Endothelial cell of hepatic sinusoid (primary cell): Measurements from ENCODE around the gene OAS3.

Experiments
- in situ Hi-C: cut with HindIII; loops from 2 replicates; pipeline ENCODE4 v1.10.0; 2017; ENCODE audit warnings: low sequenced_read_pairs

OAS3 gene

DNA sequence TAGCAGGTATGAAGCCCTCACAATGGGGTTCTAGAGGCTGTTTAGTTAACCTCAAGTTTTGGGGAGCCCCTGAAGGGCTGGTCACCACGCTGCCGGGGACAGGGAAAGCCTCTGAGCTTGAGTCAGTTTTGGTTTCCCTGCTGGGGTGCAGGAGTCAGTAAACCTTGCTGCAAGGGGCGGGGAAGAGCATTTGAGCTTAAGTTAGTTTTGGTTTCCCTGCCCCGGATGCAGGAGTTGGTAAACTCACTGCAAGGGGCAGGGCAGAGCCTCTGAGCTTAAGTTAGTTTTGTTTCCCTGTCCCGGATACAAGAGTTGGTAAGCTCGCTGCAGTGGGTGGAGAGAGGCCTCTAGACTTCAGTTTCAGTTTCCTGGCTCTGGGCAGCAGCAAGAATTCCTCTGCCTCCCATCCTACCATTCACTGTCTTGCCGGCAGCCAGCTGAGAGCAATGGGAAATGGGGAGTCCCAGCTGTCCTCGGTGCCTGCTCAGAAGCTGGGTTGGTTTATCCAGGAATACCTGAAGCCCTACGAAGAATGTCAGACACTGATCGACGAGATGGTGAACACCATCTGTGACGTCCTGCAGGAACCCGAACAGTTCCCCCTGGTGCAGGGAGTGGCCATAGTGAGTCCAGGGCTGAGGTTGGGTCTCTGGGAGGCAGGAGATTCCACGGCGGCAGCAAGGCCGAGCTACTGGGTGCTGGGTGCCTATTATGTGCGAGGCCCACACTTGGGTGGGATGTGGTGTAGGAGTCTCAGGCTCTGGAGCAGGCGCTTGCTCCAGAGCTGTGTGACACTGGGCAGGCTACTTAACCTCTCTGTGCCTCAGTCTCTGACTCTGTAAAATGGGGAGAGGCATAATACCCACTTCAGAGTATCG is 40.1 kb downstream of the OAS3 start, which contains the start of gene OAS2:
TSS of gene OAS2 (plus strand) at position 357 of the 878 bp plus-strand sequence. CDS start at position 447, 90 bp downstream.
- in situ Hi-C loops, result no loop called here

DNA sequence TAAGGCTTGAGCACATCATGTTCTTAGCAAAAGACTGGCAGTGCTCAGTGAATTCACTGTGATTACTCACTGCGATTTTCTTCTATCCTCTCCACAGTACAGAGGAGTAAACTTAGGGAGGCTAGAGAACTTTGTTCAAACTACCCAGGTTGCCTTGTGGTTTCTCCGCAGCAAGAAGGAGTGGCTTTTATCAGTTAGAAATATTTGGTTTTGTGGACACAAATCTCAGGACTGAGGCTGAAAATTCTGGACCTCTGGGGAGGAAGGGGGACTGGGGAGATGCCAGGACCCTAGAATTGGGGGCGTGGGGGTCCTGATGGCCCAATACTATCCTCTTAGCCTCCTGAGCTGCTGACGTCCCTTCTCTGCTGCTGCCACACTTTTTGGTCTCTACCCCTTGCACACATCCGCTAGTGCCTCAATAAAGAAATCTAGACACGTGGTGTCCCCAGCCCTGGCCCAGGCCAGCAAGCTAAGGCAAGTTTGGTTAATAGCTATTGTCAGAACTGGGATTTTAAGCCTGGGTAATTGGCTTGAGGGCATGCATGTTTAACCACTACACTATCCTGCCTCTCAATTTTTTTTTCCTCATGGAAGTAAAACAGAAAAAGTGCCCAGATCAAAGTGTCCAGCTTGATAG is 40.9 kb downstream of the OAS3 start:
- in situ Hi-C loops, result no loop called here

DNA sequence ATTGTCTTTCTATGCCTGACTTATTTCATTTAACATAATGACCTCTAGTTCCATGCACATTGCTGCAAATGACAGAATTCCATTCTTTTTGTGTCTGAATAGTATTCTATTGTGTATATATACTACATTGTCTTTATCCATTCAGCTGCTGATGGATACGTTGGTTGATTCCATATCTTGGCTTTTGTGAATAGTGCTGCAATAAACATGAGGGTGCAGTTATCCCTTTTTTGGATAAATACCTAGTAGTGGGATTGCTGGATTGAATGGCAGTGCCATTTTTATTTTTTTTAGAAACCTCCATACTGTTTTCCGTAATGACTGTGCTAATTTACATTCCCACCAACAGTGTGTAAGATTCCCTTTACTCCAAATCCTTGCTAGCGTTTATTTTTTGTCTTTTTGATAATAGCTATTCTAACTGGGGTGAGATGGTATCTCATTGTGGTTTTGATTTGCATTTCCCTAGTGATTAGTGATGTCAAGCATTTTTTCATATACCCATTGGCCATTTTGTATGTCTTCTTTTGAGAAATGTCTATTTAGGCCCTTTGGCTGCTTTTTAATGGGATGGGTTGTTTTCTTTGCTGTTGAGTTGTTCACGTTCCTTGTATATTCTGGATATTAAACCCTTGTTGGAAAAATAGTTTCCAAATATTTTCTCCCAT is 42.4 kb downstream of the OAS3 start:
- in situ Hi-C loops, result no loop called here

DNA sequence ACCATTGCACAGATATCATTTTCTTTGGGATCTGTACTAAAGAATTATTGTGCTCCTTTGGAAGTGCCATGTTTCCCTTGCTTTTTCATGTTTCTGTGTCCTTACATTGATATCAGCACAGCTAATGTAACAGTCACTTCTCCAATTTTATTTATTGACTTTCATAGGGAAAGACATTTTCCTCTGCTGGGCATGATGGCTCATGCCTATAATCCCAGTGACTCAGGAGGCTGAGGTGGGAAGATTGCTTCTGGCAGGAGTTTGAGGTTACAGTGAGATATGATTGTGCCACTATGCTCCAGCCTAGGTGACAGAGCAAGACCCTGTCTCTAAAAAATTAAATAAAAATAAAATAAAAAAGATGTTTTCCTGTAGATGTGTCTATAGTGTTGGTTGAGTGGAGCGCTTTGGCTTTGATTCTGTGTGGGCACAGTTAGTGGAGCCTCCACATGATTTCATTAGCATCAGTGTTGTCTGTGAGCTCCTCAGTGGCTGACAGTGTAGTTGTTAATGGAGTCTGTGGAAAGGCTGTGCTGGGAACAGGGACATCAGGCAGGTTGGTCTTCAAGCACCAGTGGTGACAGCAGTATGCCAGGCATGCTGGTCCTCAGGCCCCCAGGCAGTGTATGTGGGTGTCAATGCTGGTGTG is 47.5 kb downstream of the OAS3 start:
- in situ Hi-C loops, result loop anchor here (5.0 kb wide), 1 partner anchor 52 kb away; no protein-coding TSS in a partner anchor

DNA sequence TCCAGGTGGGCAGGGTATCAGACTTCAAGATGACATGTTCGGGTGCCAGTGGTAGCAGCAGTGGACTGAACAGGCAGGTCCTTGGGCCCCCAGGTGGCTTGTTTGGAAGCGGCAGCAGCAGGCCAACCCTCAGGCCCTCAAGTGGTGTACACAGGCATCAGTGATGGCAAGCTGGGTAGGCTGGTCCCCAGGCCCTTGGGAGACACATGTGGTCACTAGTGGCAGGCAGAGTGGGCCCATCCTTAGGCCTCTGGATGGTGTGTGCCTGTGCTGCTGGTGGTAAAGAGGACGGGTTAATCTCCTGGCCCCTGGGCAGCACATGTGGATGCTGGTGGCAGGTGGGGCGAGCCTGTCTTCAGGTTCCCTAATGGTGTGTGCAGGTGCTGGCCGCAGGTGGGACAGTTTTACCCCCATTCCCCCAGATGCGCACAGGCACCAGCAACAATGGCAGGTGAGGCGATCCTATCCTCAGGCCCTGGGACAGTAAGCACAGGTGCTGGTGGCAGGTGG is 48.1 kb downstream of the OAS3 start:
- in situ Hi-C loops, result loop anchor here (5.0 kb wide), 1 partner anchor 51 kb away; no protein-coding TSS in a partner anchor

DNA sequence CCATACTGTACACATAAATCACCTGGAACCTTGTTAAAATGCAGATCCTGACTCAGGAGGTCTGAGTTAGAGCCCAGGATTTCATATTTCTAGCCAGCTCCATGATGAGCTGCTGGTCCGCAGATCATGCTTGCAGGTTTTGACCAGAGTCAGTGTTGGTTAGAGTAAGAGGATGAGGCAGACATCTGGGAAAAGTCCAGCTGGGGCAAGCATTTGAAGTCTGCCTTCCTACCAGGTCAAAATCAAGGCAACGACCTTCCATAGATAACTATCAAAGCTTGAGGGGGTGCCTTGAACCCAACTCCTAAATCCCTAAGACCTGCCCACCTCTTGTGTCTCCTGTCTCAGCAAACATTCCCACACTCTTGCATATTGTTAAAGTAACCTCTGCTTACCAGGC is 49.3 kb downstream of the OAS3 start:
- in situ Hi-C loops, result loop anchor here (5.0 kb wide), 1 partner anchor 50 kb away; no protein-coding TSS in a partner anchor

DNA sequence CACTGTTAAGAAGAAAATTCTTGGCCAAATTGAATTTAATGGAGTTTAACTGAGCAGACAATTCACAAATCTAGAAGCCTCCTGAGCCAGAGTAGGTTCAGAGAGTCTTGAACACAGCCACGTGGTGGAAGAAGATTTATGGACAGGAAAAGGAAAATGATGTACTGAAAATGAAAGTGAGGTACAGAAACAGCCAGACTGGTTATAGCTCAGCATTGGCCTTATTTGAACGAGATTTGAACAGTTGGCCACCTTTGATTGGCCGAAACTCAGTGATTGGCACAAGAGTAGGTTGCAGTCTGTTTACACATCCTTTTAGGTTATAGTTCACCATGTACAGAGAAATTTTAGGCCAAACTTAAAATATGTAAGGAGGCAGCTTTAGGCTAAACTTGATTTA is 50.0 kb downstream of the OAS3 start:
- in situ Hi-C loops, result loop anchor here (5.0 kb wide), 1 partner anchor 49 kb away; no protein-coding TSS in a partner anchor

DNA sequence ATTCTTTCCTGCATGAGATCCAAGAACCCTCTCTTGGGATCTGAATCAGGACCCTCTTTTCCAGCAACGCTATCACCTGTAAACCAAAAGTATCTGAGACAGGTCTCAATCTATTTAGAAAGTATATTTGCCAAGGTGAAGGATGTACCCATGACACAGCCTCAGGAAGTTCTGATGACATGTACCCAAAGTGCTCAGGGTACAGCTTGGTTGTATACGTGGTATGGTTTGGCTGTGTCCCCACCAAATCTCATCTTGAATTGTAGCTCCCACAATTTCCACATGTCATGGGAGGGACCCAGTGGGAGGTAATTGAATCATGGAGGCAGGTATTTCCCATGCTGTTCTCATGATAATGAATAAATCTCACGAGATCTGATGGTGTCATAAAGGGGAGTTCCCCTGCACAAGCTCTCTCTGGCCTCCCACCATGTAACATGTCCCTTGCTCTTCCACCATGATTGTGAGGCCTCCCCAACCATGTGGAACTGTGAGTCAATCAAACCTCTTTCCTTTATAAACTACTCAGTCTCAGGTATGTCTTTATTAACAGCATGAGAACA is 50.6 kb downstream of the OAS3 start:
- in situ Hi-C loops, result loop anchor here (5.0 kb wide), 1 partner anchor 48 kb away; no protein-coding TSS in a partner anchor

DNA sequence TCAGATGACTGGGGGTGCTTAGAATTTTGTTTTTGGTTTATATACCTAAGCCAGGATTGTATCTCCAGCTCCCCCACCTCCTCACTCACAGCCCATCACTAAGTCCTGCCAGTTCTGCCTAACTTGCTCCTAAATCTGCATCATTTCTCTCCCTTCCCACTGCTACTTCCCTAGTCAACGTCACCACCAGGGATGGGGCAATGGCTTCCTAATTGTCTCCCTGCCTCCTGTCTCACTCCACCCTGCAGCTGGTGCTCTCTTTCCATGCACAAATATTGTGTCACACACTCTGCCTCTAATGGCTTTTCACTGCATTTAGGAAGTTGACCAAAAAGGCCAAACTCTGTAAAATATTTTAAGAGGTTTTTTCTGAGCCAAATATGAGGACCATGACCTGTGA is 51.5 kb downstream of the OAS3 start:
- in situ Hi-C loops, result loop anchor here (5.0 kb wide), 1 partner anchor 47 kb away; no protein-coding TSS in a partner anchor

DNA sequence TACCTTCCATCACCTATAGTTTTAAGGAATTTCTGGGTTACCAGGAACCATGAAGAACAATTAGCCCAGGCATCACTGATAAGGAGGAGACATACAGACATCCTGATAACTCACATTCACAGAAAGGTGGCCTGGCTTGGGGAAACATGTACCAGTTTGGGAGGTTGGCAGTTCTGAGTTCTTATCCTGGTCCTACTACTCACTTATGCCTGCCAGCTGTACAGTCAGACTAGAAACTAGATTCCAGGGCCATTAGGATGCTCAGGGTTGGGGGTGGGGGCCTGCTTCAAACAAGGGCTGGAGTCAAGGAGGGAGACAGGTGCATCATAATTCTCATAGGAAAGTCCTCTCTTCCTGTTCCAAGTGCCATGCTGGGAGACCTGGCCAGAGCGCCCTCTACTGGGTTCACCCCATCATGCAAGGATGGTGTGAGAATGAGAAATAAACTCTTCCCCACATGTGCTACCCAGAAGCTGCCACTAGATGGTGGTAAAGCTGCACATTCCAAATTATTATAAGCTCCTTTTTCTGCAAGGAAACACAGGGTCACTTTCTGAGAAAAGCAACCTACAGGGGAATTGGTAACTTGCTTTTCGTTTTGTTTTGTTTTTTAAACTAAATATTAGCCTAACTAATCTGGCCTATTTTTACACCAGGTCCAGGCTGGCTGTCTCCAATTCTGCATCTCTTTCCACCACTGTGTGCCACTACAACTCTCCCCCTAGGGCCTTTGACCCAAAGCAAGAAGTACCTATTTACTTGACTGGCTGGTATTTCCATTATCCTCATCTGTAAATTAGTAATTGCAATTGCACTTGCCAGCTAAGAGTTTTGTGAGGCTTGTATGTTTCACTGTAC is 54.5 kb downstream of the OAS3 start:
- in situ Hi-C loops, result no loop called here

DNA sequence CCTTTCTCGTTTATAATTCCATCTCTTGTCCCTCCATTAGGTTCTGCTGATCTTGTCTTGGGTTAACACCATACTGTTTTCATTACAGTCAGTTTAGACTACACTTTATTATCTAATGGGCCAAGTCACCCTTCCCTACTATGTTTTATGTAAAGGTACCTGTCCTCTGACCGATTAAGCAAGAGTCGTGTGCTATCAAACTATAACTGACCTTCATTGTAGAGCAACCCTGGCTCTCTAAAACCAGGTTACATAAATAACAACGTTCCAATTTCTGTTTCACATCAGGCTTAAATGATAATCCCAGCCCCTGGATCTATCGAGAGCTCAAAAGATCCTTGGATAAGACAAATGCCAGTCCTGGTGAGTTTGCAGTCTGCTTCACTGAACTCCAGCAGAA is 56.7 kb downstream of the OAS3 start:
- in situ Hi-C loops, result loop anchor here (5.0 kb wide), 2 partner anchors 78 to 97 kb away; no protein-coding TSS in a partner anchor

DNA sequence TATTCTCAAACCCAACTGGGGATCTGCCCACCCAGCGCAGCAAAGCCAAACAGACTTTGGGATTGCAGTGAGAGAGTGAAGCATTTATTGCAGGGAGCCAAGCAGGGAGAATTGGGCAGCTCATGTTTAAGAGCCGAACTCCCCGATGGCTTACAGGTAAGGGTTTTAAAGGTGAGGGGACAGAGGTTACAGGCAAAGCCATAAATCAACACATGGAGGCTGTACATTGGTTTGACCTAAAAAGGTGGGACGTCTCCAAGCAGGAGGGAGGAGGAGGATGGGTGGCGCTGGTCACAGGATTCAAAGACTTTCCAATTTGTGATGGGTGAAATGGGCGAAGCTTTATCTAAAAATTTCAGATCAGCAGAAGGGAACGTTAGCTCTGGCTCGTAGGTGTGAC is 58.2 kb downstream of the OAS3 start:
- in situ Hi-C loops, result loop anchor here (5.0 kb wide), 2 partner anchors 79 to 96 kb away; no protein-coding TSS in a partner anchor

DNA sequence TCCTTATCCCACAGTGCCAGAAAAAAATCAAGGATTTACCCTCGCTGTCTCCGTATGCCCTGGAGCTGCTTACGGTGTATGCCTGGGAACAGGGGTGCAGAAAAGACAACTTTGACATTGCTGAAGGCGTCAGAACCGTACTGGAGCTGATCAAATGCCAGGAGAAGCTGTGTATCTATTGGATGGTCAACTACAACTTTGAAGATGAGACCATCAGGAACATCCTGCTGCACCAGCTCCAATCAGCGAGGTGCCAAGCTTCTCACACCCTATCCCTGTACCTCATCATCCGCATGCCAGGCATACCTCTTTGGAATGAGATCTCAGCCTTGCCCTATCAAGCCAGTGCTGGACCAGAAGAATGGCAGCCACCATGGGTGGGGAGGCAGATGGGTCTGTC is 59.2 kb downstream of the OAS3 start:
- in situ Hi-C loops, result loop anchor here (5.0 kb wide), 2 partner anchors 80 to 95 kb away; no protein-coding TSS in a partner anchor

DNA sequence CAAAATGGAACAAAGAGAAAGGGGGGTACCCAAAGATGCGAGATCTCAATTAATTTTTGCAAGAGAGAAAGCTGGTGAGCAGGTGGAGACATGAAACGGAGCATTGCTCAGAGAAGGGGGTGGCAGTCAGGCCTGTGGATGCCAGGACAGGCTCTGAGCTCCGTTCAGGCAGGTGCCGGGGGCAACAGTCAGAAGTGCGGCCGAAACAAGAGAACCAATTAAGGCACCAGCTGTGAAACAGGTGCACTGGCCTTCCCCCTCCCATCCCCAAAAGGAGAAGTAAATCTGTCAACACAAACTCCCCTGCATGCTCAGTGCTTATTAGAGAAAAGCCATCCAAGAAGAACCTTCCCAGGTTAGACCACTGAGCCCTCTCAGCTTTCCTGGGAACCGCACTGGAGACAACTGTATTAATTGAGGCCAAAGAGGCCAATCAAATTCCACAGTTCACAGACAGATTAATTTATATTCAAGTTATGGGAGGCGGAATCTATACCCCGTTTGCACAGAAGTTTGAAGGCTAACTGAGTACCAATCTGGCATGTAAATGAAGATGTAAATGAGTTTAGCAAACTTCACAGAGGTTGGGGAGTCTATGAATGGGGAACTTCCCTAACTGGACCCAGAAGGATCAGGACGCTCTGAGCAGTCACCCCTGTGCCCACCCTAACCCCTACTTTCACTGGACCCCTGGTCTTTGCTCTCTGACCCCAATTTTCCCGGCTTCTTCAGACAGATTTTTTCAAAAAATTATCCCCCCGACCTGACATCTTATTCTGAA is 60.9 kb downstream of the OAS3 start:
- in situ Hi-C loops, result loop anchor here (5.0 kb wide), 2 partner anchors 82 to 93 kb away; no protein-coding TSS in a partner anchor

DNA sequence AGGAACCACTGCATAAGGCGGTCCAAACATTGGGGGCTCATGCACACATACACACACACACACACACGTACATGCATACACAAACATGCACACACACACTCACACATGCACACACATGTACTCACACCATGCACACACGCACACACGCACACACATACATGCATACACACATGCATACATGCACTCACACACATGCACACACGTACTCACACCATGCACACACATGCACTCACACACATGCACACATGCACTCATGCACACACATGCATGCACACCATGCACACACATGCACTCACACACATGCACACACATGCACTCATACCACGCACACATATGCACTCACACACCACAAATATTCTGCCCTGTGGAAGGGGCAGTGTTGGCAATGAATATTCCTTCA is 62.2 kb downstream of the OAS3 start:
- in situ Hi-C loops, result no loop called here

DNA sequence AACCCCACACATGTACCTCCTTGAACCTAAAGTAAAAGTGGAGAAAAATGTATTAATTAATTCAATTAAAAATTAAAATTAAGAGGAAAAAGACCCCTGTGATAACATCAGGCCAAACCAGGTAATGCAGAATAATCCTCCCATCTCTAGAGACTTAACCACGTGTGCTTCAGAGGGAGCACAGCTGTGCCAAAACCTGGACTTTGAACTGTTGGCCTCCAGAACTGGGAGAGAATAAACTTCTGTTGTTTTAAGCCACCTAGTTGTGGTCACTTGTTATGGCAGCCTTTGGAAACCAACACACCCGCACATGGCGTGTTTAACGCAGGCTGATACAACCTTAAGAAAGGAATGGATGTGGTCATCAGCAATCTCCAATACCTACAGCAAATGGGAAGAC is 63.9 kb downstream of the OAS3 start:
- in situ Hi-C loops, result no loop called here

DNA sequence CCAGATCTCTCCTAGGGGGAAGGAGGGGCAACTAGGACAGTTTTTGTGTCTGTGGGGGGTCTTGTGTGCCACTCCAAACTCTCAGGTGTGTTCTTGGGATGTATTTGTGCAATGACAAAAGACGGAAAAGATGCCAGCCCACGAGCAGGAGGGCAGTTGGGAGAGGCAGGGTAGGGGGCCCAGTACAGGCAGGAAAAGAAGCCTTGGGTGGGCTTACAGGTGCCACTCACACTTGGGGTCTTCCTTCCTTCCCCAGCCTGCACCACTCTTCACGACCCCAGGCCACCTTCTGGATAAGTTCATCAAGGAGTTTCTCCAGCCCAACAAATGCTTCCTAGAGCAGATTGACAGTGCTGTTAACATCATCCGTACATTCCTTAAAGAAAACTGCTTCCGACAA is 64.4 kb downstream of the OAS3 start:
- in situ Hi-C loops, result no loop called here

DNA sequence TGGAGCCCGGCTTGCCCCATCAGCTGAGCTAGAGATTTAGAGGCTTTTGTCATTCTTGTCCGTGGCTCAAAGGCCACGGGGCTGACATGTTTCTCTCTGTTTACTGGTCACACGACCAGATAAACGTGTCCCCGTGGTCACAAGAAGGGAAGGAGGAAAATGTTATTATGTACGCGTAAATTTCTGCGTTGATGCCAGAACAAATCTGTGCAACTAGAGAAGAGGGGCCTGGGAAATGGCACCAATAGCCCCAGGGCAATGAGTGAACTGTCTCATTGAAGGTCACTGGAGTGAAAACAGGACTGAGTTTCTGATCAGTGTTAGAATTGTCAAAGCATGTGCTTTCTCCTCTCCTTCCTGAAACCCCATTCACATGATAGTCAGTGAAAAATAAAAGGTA is 65.4 kb downstream of the OAS3 start:
- in situ Hi-C loops, result no loop called here
